Measurements from ENCODE around the gene ADGRG6. TPM values are rescaled to one million over a fixed set of nuclear protein-coding genes. Genes with fewer than 3 reads are reported as not detected.

Gene ADGRG6
- total and polyA plus RNA-seq, 2 of the 8 experiments (the other 6 are each of a cell fraction or from before 2014, with no cell fraction given) = 1.1 to 6.2 TPM

DNA sequence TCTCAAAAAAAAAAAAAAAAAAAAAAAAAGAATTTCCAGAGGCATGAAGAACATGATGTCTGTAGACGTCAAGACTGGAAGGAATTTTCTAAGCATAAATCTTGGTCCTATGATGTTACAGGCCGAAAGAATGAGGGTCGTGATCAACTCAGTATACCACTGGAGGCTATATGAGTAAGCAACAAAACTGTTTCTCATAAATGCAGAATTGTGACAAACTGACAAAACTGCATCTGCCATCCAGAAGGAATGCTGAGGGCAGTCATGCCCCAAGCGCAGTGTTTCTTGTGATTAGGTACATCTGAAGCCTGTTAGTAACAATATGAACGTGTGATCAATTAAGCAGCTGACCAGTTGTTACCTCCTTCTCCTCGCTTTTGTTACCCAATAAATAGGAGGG lies 43.5 kb upstream of the ADGRG6 start:
- Histone ChIP-seq H3K27ac (ENCODE audit: low read depth, low read length) (no peak overlapping the region), H3K27me3 (replicated peaks in 1 of 4; ENCODE audit: control insufficient read depth in 3 of 4, extremely low read depth in 1 of 4, insufficient read depth in 3 of 4, low read length in 3 of 4) (peaks cover 0 to 1% (median 0%) of the 10 kb centered on the region in 4 experiments; a peak in 1 of 7 replicates), H4K20me1 (replicated peaks in 1 of 2; ENCODE audit: control insufficient read depth in 1 of 2, insufficient read depth in 2 of 2, low read length in 2 of 2) (no peaks in the 10 kb centered on the region), H3K4me1 (replicated peaks in 1 of 4; ENCODE audit: control insufficient read depth in 3 of 4, insufficient read depth in 4 of 4, low read length in 3 of 4) (no peaks in the 10 kb centered on the region), H3K36me3 (ENCODE audit: control insufficient read depth in 2 of 4, insufficient read depth in 4 of 4, low read length in 3 of 4) (no peaks in the 10 kb centered on the region), H2BK5ac (ENCODE audit: low read depth, low read length) (no peak overlapping the region), H3K18ac (ENCODE audit: extremely low read depth, low read length) (no peak overlapping the region), H3K9ac (replicated peaks in 1 of 4; ENCODE audit: extremely low read depth in 1 of 4, low read depth in 3 of 4, low read length in 3 of 4) (no peak overlapping the region), H2BK20ac (ENCODE audit: low read length) (no peak overlapping the region), H3K79me1 (ENCODE audit: low read depth, low read length) (no peaks in the 10 kb centered on the region), H3K4ac (replicated peaks; ENCODE audit: insufficient read length, low read depth, low read length) (no peak overlapping the region), H4K91ac (replicated peaks; ENCODE audit: insufficient read length, low read length) (no peak overlapping the region), H4K8ac (ENCODE audit: extremely low read depth, insufficient read depth, low read length) (no peak overlapping the region), H2AFZ (ENCODE audit: low read length) (peak overlapping the region; percentile 62; the same call in 1 of the 2 replicates), H2BK15ac (ENCODE audit: low read length) (no peak overlapping the region), H3K4me3 (ENCODE audit: extremely low read depth in 1 of 4, insufficient read depth in 2 of 4, low read depth in 3 of 4, low read length in 4 of 4) (no peak overlapping the region), H3K79me2 (ENCODE audit: control insufficient read depth in 1 of 2, insufficient read depth in 2 of 2, low read length in 2 of 2) (no peaks in the 10 kb centered on the region), H3K23ac (ENCODE audit: insufficient read length) (no peak overlapping the region), H3K14ac (ENCODE audit: insufficient read length) (no peak overlapping the region), H2AK5ac (ENCODE audit: low read depth, low read length) (no peak overlapping the region), H3K9me3 (ENCODE audit: insufficient read depth in 2 of 2, low read depth in 1 of 2, low read length in 1 of 2) (no peaks in the 10 kb centered on the region), H2BK12ac (ENCODE audit: low read depth, low read length) (no peak overlapping the region), H3K4me2 (ENCODE audit: insufficient read depth in 1 of 2, low read depth in 2 of 2, low read length in 2 of 2) (no peak overlapping the region), H3K23me2 (ENCODE audit: low read depth, low read length) (no peaks in the 10 kb centered on the region), H2BK120ac (replicated peaks; ENCODE audit: low read depth, low read length) (no peak overlapping the region), H4K5ac (ENCODE audit: insufficient read length, low read depth, low read length) (no peak overlapping the region), H3K56ac (replicated peaks; ENCODE audit: insufficient read length, low read depth, low read length) (no peak overlapping the region)
- no peak for DNase-seq (ENCODE audit: low read depth in 1 of 2, low spot score in 2 of 2)
- POLR2A ChIA-PET (ENCODE audit: partially characterized antibody) = no interaction called here
- TF ChIP-seq FOSL1 (IDR thresholded peaks at IDR 0.05; ENCODE audit: insufficient read depth, low read depth, low read length) (no peak), RFX5 (IDR thresholded peaks at IDR 0.05; ENCODE audit: borderline replicate concordance, low read depth, low read length) (no peak), ASH2L (IDR thresholded peaks at IDR 0.05; ENCODE audit: low read length) (no peak), SIX5 (IDR thresholded peaks at IDR 0.05; ENCODE audit: low read depth, low read length) (no peak), CTBP2 (IDR thresholded peaks at IDR 0.05; ENCODE audit: borderline replicate concordance, insufficient read depth, insufficient read length, low read length) (no peak), EP300 (IDR thresholded peaks at IDR 0.05; ENCODE audit: borderline replicate concordance in 1 of 2, low read depth in 2 of 2, low read length in 2 of 2) (no peak), SUZ12 (IDR thresholded peaks at IDR 0.05; ENCODE audit: low read length) (no peak), EZH2 (IDR thresholded peaks at IDR 0.05; ENCODE audit: low read depth, low read length, severe bottlenecking) (no peak), RAD21 (IDR thresholded peaks at IDR 0.05 in 1 of 2, conservative IDR thresholded peaks at IDR 0.05 in 1 of 2; ENCODE audit: low read depth in 2 of 2, low read length in 2 of 2) (no peak), SP4 (IDR thresholded peaks at IDR 0.05; ENCODE audit: low read length) (no peak)
- TF ChIP-seq, protein P1, sequence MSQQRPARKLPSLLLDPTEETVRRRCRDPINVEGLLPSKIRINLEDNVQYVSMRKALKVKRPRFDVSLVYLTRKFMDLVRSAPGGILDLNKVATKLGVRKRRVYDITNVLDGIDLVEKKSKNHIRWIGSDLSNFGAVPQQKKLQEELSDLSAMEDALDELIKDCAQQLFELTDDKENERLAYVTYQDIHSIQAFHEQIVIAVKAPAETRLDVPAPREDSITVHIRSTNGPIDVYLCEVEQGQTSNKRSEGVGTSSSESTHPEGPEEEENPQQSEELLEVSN (IDR thresholded peaks at IDR 0.05) = no peak
- CTCF ChIA-PET (ENCODE audit: partially characterized antibody) = interaction anchor here (1.3 kb wide), 1 partner anchor 9 kb away, joined by 4 read pairs; no protein-coding TSS in a partner anchor
- 93% methylated on average over 6 of the region's 6 CpGs; no CpG with 5 or more reads in 1 of the 2 experiments for WGBS, 2 experiments (ENCODE audit: extremely low coverage in 1 of 2, insufficient coverage in 1 of 2, insufficient read length in 1 of 2, insufficient replicate concordance in 2 of 2, low coverage in 1 of 2, low lambda C conversion rate in 2 of 2, missing lambda C conversion rate in 1 of 2)
- FAIRE-seq = no peak

Data from H1 (cell line).